Measurements from ENCODE around the gene TMEM273. TPM values are rescaled to one million over a fixed set of nuclear protein-coding genes. Genes with fewer than 3 reads are reported as not detected.

The TMEM273 gene
- total and polyA plus RNA-seq, 10 of the 15 experiments (the other 5 are each of a cell fraction or from before 2014, with no cell fraction given) = 10.3 to 46.3 (median 26.4) TPM

GRCh38 chr10:49119746-49120145 lies 68.4 kb downstream of the TMEM273 start (continued):
- TF ChIP-seq, protein P1, sequence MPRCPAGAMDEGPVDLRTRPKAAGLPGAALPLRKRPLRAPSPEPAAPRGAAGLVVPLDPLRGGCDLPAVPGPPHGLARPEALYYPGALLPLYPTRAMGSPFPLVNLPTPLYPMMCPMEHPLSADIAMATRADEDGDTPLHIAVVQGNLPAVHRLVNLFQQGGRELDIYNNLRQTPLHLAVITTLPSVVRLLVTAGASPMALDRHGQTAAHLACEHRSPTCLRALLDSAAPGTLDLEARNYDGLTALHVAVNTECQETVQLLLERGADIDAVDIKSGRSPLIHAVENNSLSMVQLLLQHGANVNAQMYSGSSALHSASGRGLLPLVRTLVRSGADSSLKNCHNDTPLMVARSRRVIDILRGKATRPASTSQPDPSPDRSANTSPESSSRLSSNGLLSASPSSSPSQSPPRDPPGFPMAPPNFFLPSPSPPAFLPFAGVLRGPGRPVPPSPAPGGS (IDR thresholded peaks at IDR 0.05; ENCODE audit: borderline replicate concordance, insufficient read depth, low read depth, low read length, poor library complexity, severe bottlenecking) = no peak
- no peak for TF ChIP-seq NFYA (IDR thresholded peaks at IDR 0.05; ENCODE audit: borderline replicate concordance, low read depth, low read length)
- TF ChIP-seq PML (IDR thresholded peaks at IDR 0.05; ENCODE audit: low read length) = no peak
- no peak for TF ChIP-seq PAX5 (IDR thresholded peaks at IDR 0.05; ENCODE audit: borderline replicate concordance, low read depth, low read length)
- no peak for TF ChIP-seq SMARCA5 (IDR thresholded peaks at IDR 0.05)
- TF ChIP-seq TCF7 (IDR thresholded peaks at IDR 0.05; ENCODE audit: borderline replicate concordance) = no peak
- no peak for TF ChIP-seq ETV6 (conservative IDR thresholded peaks at IDR 0.05 in 1 of 2, IDR thresholded peaks at IDR 0.05 in 1 of 2; ENCODE audit: borderline replicate concordance in 1 of 2, low read depth in 1 of 2)
- TF ChIP-seq, protein P2, sequence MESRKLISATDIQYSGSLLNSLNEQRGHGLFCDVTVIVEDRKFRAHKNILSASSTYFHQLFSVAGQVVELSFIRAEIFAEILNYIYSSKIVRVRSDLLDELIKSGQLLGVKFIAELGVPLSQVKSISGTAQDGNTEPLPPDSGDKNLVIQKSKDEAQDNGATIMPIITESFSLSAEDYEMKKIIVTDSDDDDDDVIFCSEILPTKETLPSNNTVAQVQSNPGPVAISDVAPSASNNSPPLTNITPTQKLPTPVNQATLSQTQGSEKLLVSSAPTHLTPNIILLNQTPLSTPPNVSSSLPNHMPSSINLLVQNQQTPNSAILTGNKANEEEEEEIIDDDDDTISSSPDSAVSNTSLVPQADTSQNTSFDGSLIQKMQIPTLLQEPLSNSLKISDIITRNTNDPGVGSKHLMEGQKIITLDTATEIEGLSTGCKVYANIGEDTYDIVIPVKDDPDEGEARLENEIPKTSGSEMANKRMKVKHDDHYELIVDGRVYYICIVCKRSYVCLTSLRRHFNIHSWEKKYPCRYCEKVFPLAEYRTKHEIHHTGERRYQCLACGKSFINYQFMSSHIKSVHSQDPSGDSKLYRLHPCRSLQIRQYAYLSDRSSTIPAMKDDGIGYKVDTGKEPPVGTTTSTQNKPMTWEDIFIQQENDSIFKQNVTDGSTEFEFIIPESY (IDR thresholded peaks at IDR 0.05) = no peak
- no peak for TF ChIP-seq FOXK2 (IDR thresholded peaks at IDR 0.05)
- TF ChIP-seq CBX3 (IDR thresholded peaks at IDR 0.05; ENCODE audit: borderline replicate concordance, low read depth) = no peak

Data from GM12878 (cell line).